NCI-H524 (cell line): ENCODE measurements around the gene FAS.

Experiments used
- DNase-seq, 2 experiments: peaks; one replicate each; lab custom pipeline; 2025; lab: John Stamatoyannopoulos, UW

The FAS gene

GRCh38 chr10:89035461-89035860 is 44.9 kb downstream of the FAS start:
- no peak for DNase-seq

- no peak for DNase-seq
These were observed 46.5 kb downstream of the FAS start for GRCh38 chr10:89037096-89037495.

GRCh38 chr10:89042562-89042961 is 52.0 kb downstream of the FAS start:
- DNase-seq: no peak

GRCh38 chr10:89043052-89043451 is 52.5 kb downstream of the FAS start:
- DNase-seq: no peak

GRCh38 chr10:89047397-89047796 is 56.8 kb downstream of the FAS start:
- DNase-seq: no peak

- no peak for DNase-seq
These were observed 61.0 kb downstream of the FAS start for GRCh38 chr10:89051593-89051992.

GRCh38 chr10:89053555-89053954 is 63.0 kb downstream of the FAS start:
- no peak for DNase-seq

DNA sequence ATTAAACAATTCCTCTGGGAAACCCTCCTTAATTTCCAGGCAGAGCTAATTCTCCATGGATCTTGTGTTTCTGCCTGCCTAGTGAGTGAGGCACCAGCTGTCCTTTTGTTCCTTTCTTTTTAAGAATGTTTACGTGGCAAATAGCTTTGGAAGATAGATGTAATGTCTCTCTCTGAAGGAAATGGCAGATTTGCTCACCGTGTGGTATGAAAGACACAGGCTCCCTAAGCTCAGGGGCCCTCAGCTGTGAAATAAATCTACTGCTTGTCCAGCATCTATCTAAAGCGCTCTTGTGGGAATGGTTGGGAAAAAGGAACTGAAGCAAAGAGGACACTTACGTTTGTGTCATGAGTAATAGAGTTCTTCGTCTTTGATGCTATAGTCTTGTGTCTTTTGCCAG is 64.6 kb downstream of the FAS start:
- DNase-seq: no peak

GRCh38 chr10:89062861-89063260 is 72.3 kb downstream of the FAS start:
- no peak for DNase-seq

DNA sequence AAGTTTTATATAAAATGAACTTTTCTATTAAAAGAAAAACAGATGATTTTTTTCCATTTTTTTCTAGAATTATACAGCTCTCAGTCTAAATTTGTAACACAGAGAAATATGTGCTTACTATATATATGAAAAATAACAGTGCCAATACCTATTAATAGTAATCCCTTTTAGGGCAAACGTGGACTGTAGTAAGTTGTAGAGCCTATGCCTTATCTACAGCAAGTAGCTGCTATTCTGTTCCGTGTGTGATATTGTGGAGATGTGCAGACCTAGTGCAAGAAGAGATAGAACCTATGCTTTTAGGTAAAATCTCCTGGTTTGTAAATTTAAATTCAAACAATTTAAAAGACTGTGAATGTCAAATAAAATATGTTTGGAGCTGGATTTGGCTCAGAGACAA is 72.9 kb downstream of the FAS start:
- DNase-seq: no peak

GRCh38 chr10:89064748-89065147 is 74.2 kb downstream of the FAS start:
- DNase-seq: no peak
